Measurements from ENCODE around the gene MAP4K4. TPM values are rescaled to one million over a fixed set of nuclear protein-coding genes. Genes with fewer than 3 reads are reported as not detected.

The MAP4K4 gene
- polyA plus RNA-seq, 3 donors, result 75.5 to 81.3 (median 78.3) TPM

DNA sequence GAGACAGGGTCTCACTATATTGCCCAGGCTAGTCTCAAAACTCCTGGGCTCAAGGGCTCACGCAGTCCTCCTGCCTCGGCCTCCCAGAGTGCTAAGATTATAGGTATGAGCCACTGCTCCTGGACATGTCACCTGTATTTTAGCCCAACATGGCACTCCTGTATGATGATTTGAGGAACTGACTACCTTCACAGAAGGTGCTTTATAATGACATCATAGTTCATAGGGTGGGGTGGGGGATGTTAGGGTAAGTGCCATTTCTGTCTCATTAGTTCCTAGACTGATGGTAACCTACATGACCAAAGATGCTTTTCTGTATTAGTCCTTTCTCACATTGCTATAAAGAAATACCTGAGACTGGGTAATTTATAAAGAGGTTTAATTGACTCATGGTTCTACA lies 109.7 kb downstream of the MAP4K4 start:
- DNase-seq (ENCODE audit: low read depth in 3 of 3, low spot score in 2 of 3), result no peak

DNA sequence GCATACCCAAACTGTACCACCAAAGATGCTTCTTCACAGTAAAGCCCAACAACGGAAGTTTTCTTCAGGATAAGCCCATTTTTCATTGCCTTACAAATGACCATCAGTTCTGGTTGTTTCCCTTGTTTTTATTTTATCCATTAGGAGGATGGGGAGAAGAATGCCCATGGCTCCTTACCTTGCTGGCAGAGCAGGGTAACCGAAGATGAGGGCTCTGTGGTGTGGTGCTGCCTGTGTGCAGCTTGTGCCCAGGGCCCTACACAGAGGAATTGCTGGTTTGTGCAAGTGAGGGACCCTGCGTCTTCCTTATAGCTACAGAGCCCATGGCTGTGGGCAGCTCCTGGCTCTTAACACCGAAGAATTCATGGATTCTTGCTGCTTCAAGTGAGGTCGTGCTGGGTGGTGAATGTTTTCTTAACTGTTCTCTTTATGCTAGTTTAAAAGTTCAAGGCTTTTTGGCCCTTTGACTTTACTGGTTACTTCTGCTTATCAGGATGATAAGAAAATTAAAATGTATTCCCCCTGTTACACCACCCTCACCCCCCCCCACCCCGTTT lies 110.6 kb downstream of the MAP4K4 start:
- DNase-seq (ENCODE audit: low read depth in 3 of 3, low spot score in 2 of 3), result no peak

DNA sequence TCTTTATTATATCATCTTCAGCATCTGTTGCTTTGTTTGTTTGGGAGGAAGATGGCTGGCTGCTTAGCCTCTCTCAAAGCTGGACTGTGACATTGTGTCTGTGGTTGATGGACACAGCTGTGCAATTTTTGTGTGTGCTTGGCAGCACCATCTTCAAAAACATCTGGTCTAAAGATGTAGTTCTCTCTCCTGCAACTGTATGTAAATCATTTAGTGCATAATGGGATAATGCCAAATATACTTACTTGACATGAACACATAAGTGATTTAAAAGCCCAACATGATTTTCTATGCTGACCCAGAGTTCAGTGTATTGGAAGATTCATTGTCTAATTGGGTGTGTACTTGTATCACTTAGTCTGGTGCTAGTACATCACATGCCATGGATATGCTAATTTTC lies 112.2 kb downstream of the MAP4K4 start:
- no peak for DNase-seq (ENCODE audit: low read depth in 3 of 3, low spot score in 2 of 3)

DNA sequence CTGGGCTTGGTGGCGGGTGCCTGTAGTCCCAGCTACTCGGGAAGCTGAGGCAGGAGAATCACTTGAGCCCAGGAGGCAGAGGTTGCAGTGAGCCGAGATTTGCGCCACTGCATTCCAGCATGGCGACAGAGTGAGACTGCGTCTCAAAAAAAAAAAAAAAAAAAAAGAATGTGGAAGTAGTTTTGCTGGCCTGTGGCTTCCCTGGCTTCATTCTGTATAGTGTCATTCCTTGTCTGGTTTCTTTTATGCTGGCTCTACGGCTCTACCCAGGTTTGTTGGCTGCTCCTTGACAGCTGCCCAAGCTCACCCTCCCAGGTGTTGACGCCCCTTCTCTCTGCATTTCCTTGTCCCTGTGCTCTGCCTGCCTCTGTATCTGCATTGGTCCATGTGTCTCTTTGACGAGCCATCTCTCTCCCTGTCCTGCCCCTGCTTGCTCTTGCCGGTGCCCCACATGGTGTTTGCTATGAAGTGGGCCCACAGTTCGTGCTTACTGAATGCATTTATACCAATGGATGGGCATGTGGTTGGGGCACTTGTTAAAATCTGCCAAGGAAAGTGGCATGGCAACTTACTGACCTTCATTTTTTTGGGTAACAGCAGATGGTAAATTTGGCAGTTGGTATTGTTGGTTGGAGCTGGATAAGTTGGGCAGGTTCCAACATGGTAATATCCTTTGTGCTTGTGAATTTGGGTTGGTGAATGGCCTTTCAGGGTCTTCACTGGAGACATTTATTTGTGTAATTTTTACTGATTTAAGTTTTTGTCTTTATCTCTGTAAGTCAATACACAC lies 113.9 kb downstream of the MAP4K4 start:
- no peak for DNase-seq (ENCODE audit: low read depth in 3 of 3, low spot score in 2 of 3)

DNA sequence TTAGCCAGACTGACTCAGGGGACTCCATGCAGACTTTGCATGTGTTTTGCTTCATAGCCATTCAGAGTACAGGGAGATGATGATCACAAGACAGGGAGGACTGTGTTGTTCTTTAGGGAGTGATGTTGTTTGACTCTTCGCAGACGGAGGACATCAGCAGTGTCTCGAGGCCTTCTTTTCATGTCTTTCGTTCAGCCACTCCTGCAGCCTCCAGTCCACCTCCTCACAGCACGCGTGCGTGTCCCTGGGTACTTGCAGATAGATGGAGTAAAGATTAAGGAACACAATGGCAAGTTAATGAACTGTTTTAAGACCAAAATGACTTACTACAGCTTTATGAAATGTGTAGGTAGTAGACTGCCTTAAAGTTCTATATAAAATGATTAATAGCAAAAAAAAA lies 114.7 kb downstream of the MAP4K4 start:
- no peak for DNase-seq (ENCODE audit: low read depth in 3 of 3, low spot score in 2 of 3)

DNA sequence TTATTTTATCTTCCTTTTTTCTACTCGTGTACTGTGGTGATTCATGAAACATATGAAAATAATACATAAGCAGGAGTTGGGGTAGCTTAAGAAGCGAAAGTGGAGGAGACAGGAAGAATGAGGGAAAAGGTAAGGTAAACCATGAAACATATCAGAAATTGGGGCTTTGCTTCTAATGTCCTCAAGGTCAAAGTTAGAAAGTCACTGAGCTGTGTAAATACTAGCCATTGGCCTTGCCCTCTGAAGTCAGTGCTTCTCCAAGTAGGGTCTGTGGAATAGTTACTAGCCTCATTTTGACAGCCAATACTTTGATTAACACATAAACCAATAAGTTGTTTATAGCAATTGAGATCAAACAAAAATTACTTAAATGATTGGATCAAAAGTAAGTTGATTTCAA lies 117.2 kb downstream of the MAP4K4 start:
- DNase-seq (ENCODE audit: low read depth in 3 of 3, low spot score in 2 of 3), result no peak

DNA sequence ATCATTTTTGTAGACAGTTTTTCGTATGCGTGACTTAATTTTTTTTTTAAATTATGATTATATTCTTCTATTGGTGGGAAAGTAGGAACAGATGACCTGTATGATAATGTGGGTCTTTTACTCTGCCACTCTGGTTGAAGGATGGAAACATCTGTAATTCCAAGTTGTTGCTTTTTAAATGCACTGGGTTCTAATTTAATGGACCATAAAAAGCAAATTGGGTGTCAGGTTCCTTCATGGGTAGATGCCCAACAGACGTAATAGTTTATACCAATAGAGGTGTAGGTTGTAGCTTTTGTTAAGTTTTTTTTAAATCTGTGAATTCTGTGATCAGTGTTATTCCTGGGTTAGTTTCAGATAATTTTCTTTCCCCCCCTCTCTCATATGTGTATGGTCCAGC lies 117.6 kb downstream of the MAP4K4 start:
- DNase-seq (ENCODE audit: low read depth in 3 of 3, low spot score in 2 of 3), result no peak

DNA sequence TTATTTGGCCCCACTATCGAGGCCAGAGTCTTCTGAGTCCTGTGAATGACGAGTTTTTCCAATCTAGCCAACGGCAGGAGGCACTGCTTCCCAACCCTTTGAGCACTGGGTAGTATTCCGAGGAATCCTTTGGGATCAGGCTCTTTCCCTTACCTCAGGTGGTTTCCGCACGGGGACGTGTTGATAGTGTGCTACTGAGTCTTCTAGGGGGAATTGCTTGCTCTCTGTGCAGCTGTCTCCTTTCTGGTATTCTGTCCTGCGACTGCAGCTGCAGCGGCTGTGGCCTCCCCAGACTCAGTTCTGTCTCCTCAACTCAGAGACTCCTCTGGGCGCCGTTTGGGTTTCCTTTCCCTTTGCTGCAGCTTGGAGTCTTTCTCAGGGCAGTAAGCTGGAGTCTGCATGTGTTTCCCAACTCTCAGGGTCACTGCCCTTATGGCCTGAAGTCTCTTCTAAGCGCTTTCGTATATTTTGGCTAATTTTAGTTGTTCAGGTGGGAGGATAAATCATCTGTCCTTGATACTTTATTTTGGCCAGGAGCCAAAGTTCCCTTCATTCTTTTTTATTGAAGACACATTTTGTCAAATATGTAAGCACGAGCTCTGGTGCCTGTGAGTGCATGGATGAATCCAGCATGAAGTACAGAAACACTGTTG lies 118.4 kb downstream of the MAP4K4 start:
- DNase-seq (ENCODE audit: low read depth in 3 of 3, low spot score in 2 of 3), result no peak

GRCh38 chr2:101816598-101816997 lies 119.1 kb downstream of the MAP4K4 start:
- DNase-seq (ENCODE audit: low read depth in 3 of 3, low spot score in 2 of 3), result no peak

DNA sequence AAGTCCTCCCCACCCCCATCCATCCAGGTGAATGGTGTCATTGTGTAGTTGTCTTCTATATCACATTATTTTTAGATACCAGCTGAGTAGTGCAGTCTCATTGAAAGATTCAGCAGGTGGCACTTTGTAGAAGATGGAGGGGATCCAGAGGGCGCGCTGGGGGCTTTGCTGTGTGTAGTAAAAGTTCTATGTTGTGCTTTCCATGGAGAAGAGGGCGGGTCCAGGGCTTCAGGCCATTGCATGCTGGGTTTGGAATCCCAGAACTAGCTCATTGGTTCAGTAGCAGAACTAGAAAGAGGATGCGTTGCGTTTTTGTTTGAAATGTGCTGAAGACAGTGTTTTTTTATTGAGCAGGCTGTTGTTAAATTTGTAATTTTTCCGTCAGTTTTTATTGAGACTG lies 120.0 kb downstream of the MAP4K4 start:
- DNase-seq (ENCODE audit: low read depth in 3 of 3, low spot score in 2 of 3), result no peak

GRCh38 chr2:101818531-101819451 lies 121.3 kb downstream of the MAP4K4 start:
- no peak for DNase-seq (ENCODE audit: low read depth in 3 of 3, low spot score in 2 of 3)

GRCh38 chr2:101820519-101820918 lies 123.0 kb downstream of the MAP4K4 start:
- DNase-seq (ENCODE audit: low read depth in 3 of 3, low spot score in 2 of 3), result no peak

GRCh38 chr2:101821059-101821805 lies 123.7 kb downstream of the MAP4K4 start:
- DNase-seq (ENCODE audit: low read depth in 3 of 3, low spot score in 2 of 3), result no peak

DNA sequence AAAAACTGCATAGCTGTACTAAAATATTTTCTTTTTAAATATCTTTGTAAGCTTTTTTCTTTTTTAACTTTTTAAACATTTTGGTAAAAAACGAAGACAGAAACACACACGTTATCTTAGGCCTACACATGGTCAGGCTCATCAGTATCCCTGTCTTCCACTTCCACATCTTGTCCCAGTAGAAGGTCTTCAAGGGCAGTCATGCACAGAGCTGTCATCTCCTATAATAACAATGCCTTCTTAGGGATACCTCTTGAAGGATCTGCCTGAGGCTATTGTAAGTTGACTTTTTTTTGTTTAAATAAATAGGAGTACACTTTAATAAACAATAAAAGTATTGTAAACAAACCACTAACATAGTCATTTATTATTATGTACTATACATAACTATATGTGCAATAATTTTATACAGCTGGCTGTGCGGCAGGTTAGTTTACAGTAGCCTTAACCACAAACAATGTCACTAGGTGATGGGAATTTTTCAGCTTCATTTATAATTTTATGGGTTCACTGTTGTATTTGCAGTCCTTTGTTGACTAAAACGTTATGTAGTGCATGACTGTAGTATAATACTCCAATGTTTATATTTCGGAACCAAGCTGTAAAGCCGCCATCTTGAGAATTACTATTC lies 124.4 kb downstream of the MAP4K4 start:
- DNase-seq (ENCODE audit: low read depth in 3 of 3, low spot score in 2 of 3), result no peak

DNA sequence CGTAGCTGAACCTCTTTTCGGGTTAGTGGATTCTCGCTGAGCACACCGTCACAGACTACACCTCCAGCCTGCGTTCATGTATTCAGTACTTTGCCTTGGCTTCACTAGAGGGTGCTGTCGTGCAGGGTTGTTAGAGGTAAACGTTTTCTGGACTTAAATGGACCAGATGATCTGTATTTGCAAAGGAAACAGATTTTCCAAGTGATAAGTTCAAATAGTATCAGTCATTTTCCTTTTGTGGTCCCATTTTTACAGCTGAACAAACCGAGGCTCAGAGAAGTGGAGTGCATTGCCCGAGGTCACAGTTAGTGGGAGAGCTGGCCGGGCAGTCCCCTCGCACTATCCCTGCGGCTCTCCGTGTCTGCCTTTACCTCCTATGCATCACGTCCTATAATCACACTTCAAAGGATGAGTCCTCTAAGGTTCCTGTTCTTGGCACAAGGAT lies 125.9 kb downstream of the MAP4K4 start:
- DNase-seq (ENCODE audit: low read depth in 3 of 3, low spot score in 2 of 3), result peak in 1 of 3 donors; percentile 21

- no peak for DNase-seq (ENCODE audit: low read depth in 3 of 3, low spot score in 2 of 3)
Measured at GRCh38 chr2:101823859-101824258, 126.4 kb downstream of the MAP4K4 start.

GRCh38 chr2:101826716-101827115 lies 129.2 kb downstream of the MAP4K4 start:
- DNase-seq (ENCODE audit: low read depth in 3 of 3, low spot score in 2 of 3), result no peak

DNA sequence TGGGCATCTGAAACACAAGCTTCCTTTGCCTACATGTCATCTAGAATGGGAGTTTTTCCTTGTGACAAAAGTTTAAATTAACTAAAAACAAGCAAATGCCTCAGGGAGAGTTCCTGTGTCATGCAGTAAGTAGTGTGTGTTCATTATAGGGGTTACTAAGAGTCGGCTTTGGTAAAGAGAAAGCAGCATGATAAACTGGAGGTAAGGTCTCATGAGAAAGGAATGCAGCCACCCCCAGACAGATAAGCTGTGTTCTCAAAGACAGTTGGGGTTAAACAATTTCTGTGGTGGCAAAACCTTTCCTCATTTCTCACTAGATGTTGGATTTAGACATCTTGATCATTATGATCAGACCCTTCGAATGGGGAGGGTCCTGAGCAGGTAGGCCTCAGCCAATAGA lies 129.7 kb downstream of the MAP4K4 start:
- DNase-seq (ENCODE audit: low read depth in 3 of 3, low spot score in 2 of 3), result no peak

DNA sequence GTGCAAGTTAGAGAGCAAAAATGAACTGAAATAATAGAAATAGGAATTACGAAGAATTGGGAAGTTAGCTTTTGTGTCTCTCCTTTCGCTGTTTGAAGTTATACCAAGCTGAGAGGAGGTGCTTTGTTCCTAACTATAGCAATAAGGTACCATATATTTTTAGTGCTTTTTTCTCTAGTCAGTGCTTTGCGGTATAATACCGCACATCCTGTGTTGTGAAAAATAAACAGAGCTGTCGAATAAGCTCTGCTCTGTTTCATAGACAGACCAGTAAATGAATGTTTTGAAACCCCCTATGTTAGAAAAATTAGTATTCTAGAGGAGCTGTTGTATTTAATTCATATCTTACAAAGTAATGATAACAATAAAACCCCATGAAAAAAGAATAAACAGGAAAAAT lies 130.8 kb downstream of the MAP4K4 start:
- no peak for DNase-seq (ENCODE audit: low read depth in 3 of 3, low spot score in 2 of 3)

Measured in right renal cortex interstitium (tissue), 3 donors.